ENCODE data around the gene TMEM167B.

Gene TMEM167B

DNA sequence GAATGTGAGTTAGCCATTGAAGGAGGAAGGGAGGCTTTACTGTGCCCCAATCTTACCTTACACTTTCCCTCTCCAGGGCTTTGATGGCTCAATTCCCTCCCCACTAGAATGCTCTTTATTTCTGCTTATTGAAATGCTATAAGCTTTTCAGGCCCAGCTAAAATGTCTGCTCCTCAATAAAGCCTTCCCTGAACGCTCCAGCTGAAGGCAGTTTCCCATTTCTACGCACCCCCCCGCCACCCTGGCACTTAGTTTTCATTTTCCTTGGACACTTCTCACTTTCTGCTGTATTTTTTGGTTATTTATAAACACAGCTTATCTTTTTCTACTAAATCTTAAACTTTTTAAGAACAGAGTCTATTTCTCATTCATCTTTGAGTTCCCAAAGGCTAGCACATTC lies 7.1 kb upstream of the TMEM167B start:
- no peak for DNase-seq

DNA sequence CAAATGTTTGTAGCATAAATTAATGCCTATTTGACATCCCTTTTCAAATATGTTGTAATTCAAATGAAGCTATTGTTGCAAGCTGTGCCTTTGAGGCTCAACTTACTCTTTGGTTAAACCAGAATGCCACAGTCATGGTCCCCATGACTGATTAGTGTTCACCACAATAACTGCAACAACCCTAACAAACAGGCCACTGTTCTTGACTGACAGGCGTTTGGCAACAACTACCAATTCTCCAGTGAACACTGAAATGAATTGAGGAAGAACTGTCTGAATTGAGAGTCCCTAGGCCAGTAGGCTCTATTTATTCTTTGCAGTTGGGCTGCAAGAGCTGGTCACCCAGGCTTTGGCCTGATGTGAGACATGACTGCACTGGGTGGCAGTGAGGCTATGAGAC lies 6.6 kb upstream of the TMEM167B start:
- no peak for DNase-seq

DNA sequence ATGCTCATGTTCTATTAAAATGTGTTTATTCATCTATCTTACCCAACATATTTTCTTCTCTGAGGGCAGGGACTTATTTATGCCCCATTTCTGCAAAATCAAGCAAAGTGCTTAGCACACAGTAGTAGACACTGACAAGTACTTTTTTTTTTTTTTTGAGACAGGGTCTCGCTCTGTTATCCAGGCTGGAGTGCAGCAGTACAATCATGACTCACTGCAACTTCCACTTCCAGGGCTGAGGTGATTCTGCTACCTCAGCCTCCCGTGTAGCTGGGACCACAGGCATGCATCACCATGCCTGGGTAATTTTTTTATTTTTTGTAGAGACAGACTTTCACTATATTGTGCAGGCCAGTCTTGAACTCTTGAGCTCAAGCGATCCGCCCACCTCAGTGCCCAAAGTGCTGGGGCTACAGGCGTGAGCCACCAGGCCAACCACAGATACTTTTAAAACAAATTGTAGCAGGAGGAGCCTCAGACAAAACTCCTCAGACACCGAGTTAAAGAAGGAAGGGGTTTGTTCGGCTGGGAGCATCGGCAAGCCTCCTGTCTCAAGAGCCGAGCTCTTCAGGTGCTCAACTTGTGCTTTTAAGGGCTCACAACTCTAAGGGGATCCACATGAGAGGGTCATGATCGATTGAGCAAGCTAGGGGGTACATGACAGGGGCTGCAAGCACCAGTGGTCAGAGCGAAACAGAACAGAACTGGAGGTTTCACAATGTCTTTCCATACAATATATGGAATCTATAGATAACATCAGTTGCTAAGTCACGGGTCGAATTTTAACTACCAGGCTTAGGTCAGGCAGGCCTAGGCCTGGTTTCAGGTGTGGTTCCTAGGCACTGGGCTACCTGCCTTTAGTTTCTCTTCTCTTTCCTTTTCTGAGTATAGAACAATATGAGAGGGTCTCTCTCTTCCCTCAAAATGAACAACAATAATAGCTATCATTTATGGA lies 5.7 kb upstream of the TMEM167B start:
- DNase-seq: no peak

DNA sequence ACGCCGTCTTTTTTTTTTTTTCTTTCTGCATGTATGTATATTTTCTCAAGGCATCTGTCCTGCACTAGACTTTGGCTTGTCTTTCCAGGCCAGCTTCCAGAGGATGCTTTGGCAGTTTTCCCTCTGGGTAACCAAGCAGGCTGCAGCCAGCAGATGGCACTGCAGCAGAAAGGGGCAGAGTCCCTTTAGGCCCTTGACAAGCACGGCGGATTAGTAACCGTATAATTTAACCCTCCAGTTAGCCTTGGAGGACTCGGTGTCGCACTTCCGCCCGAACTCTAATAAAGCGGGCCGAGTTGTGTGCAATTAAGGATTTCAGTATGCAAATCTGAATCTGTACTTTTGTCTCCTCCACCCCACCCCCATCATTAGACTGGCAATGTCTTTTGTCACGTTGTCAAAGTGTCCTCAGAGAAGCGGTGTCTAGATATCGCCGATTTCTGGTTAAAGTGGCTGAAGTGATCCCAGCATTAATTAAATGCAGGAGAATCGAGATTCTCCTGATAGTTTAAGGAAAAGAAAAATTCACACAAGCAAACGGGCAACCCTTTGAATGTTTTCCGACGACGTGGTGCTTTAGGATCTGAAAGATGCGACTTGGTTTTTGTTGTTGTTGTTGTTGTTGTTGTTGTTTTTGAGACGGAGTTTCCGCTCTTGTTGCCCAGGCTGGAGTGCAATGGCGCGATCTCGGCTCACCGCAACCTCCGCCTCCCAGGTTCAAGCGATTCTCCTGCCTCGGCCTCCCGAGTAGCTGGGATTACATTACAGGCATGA lies 1.1 kb upstream of the TMEM167B start:
- peak; percentile 82 for DNase-seq

DNA sequence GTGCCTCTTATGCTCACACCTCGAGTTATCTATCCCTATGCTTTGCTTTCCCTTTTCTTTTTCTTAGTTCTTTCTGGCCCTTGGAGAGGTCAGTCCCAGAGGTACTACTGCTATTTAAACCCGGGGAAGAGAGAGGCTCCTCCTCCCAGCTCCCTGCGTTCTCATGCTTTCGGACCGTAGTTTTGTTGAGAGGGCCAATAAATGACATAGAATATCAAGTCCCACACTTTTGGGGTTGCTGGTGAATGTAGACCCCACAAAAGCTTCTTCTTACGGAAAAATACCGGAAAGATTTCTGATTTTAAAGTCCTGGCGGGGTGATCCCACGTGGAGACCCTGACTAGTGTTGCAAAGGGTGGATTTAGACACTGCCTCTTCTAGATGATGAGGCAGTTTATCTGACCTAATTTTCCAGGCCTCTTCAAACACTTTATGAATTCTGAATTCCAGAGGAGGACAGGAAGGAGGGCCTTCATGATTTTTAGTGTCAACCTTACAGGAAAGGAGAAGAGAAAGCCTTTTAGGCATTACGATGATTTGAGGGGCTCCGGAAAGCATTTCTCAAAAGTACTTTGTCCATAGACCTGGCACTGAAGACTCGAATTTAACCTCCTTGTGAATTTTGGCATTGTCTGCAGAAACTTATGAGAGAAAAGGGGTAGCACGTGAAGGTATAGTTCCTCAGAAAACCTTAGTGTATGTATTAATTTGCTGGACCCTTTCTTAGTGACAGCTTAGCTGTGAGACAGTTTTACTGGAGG lies 694 bp downstream of the TMEM167B start:
- no peak for DNase-seq

DNA sequence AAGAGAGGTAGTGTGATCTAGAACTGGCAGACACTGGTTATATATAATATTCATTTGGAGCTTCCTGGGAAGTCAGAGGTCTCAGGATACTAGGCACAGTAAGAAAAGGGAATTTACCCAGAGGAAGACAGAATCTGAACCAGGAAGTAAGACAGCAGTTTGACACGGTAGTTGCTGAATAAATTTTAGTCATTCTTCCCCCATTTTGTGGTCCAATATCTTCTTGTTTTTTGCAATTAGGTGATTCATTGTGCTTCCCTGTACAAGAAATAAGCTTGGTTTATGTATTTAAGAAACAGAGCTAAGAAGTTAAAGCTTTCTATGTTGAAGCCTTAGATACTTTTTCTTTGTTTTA lies 1.3 kb downstream of the TMEM167B start:
- no peak for DNase-seq

DNA sequence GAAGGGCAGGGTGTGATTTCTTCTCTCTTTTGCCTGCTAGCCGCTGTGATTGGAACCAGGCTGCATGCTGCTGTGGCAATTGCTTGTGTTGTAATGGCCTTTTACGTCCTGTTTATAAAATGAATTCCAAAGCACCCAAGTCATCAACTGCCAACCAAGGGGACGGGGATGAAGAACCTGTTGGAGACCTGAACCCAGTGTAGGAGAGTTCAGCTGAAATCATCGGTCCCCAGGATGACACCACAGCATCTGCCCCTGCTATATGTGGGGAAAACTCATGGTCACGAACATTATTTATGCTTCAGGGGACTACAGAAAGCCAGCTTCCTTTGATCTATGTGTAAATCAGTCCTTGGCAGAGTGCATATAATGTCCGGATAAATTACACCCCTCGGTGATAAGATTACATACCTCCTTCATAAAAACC lies 3.8 kb downstream of the TMEM167B start:
- no peak for DNase-seq

DNA sequence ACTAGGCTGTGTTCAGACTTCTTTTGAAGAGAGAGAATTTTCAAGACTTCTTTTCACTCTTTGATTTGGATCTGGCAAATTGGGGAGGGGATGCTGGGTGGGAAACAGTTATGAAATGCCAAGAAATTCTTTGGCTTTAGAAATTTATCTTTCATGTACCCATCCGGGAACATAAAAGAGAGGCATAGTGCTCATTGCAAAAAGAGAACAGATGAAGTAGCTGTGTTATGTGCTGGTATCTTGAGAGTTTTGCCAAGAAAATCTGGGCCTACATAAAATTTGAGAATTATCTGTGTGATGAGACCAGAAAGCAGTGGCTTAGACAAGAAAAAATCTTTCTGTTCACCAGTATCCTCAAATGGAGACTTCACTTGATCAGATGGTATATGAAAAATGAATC lies 4.3 kb downstream of the TMEM167B start:
- no peak for DNase-seq

DNA sequence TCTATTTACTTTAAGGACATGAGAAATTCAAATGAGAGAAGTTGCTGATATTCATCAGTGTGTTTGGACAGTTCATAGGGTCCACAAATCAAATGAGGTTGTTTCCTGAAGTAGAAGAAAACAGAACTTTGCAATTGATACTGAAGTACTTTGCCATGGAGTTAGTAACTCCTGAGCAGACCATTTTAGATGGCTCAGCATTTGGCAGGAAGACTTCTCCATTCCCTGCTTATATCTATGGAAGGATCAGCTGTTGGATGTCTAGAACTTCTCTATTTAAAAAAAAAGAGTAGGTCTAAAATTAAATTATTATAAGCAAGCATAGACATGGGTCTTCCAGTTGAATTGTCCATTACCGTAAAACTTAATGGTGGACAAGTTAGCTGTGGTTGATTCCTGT lies 5.1 kb downstream of the TMEM167B start:
- no peak for DNase-seq

DNA sequence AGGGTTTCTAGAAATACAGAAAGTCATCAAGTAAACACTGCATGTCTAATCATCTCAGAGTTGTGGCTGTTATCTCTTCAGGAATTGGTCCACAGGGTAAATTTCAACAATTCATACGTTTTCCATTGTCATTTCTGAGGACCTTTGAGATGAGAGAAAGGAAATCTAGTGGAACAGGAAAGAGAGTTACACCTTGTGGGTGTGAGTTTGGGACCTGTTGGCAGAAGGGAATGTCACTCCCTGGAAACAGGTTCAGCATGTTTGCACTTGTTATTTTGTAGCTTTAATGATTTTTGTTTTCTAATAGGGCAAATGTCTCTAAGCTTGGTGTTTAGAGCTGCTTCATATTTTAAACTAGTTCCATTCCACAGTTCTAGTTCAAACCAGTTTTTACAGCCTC lies 5.6 kb downstream of the TMEM167B start:
- no peak for DNase-seq

DNA sequence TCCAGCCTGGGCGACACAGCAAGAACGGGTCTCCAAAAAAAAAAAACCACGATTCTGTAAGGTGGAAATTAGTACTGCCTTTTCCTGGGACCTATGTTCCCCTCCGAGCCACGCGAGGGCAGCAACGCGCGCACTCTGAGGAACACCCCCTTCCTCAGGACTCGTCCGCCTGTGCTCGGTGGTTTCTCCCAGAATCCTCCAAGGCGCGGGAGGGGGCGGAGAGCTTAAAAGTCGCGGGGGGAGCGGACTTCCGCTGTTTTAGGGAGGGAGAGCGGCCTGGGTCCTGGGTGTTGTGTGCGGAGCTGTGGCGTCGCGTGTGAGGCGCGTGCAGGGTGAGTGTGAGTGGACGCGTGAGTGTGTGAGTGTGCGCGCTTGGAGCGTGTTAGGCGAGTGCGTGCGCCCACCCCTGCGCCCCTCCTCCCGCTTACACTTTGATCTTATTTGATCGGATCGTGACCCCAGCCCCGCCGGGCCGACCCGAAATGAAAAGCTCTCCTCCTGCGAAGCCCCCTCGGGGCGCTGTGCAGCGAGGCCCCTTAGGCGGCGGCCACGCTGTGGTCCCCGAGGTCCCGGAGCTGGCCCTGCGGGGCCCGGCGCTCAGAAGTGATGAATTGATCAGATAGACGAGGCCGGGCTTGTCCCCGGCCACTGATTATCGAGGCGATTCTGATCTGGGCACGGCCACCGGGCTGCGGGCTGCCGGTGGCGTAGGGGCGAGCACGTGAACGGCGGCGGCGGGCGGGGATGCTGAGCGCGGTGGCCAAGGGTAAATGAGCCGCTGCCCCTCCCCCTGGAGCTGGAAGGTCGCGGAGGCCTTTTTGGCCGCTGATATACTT lies 9.6 kb downstream of the TMEM167B start:
- peak; percentile 95 for DNase-seq

DNA sequence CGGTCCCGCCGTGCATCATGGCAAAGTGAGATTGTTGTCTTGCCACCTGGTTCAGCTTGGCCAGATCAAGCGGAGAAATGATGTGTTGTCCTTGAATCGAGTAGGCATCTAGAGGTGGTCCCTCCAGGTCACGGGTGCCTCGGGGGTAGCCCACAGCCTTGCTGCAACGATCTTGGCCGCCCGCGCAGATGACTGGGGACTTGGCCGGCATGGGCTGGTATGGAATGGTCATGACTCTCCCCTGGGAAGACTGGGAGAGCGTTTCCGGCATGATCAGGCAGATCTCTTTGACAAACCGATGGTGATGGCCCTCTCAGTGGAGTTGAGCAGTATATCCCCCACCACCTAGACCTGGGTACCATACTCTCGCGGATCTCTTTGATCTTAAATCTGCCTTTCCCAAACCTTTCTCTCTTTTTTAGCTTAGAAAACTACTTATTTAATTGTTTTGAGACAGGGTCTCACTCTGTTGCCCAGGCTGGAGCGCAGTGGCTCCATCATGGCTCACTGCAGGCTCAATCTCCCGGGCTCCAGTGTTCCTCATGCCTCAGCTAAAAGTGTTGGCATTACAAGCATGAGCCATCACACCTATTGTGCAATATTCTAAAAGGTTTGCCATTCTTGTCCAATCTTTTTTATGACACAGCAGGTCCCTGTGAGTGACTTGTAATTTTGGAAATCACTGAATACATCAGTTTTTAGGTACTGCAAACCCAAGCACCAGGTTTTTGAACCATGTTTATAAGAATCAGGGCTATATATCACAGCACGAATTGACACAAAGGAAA lies 14.0 kb downstream of the TMEM167B start:
- no peak for DNase-seq

DNA sequence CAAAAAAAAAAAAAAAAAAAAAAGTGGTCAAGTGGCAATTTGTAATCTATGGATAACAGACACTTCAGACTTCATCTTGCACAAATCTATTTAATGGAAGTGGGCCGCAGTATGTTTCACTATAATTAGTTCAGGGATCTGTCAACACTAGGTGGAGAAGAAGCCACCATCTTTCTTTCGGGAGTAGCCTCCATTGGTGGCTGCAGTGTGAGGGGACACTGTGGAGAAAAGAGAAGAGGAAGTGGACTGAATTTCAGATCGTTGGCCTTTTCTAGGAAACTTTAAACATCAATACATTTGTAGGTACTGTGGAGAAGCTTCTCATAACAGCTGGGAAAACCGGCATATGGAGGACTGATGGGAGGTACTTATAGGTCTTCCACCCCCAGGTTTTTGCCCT lies 15.3 kb downstream of the TMEM167B start:
- DNase-seq: no peak

DNA sequence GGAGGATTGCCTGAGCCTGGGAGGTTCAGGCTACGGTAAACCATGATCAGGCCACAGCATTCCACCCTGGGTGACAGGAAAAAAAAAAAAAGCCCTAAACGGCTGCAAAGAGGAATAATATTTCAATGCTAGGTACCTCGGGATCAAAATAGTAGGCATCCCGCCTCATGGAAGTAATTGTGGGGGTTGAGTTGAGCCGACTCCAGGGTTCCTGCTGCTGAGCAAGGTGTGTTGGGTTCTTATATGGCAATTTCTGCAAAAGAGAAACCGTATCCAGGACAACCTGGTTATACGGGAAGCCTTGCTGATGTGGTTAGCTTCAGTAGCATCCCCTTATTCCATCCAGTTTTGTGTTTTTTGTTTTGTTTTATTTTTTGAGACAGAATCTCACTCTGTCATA lies 17.2 kb downstream of the TMEM167B start:
- DNase-seq: no peak

DNA sequence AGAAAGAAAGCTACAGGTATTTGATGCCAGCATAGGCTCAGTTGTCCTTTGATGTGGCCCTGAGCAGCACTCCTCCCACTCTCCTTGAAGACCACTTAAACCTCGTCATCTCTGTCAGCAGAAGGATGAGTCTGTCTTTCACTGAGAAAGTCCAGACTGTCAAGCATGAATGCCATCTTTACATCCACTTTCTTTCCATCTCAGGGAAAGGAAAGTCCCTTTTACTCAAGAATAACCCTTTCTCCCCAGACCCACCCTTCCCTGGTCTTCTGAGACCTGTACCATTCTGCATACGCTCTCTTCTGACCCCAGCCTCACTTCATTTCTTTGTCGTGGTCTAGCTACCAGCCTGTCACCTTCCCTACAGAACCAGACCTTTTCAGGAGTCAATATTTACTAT lies 19.3 kb downstream of the TMEM167B start:
- no peak for DNase-seq

DNA sequence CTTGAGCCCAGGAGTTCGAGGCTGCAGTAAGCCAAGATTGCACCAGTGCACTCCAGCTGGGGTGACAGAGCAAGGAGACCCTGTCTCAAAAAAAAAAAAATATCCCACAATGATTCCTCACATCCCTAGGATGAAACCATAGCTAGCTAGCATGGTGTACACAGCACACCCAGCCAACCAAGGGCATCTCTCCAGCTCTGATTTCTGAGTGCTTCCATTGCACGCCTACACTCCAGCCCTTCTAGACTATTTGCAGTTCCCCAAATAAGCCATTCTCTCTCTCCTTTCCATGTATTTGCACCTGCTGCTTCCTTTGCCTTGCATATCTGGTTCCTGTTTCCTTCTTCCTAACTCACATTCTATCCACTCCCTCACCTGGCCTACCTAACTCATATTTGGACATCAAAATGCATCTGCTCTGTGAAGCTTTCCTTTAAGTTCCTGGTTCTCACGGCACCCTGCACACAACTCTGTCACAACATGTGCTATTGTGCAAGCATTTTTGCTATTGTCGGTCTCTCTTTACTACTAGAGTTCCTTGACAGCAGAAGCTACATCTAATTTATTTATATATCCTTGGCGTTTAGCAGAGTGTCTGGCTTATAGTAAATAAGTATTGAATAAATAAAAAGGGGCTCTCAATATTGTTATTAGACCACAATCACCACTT lies 21.0 kb downstream of the TMEM167B start:
- DNase-seq: no peak

DNA sequence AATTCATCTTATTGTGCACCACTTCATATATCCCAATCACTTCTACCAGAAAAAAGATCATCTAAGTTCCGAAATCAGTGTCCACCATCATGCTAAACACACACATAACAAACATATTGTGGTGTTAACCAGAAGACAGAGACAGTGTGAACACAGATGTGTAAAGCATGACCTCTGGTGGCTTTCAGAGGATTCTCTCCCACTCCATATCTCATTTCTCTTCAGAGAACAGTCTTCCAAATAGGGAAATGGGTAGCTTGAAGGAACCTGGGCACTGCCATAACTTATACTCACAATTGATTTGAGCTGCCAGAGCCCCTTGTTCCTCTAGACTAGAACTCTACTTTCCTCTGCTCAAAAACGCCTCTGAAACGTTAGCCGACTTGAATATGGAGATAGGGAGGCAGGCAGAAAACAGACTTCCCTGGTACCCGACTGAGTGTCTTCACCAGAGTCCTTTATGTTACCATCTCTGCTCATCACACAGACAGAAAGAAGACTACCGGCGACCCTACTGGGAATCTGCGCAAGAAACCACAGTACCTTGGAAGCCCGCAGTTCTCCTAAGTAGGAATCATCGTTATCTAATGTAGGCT lies 21.6 kb downstream of the TMEM167B start:
- peak; percentile 23 for DNase-seq

DNA sequence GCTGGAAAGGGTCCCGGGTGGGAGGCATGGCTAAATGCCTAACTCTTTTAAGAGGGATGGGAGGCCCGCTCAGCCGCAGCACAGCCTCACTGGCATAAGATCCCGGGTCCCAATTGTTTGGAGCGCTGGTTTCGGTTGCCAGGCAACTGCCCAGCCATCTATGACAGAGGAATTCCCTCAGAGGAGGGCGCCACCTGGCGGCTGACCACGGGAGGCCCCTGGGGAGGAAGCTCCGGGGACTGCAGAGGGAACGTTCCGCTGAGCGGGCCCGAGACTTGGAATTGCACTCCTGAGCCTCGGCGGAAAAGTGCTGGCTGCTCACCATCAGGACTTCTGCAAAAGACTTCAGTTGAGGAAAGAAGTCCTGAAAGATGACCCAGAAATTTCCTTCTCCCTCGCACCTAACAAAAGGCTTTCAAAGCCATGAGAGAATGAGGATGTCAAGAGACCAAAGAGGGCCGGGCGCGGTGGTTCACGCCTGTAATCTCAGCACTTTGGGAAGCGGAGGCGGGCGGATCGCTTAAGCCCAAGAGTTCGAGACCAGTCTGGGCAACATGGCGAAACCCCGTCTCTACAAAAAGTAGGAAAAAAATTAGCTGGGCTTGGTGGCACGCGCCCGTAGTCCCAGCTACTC lies 22.2 kb downstream of the TMEM167B start:
- peak; percentile 89 for DNase-seq

DNA sequence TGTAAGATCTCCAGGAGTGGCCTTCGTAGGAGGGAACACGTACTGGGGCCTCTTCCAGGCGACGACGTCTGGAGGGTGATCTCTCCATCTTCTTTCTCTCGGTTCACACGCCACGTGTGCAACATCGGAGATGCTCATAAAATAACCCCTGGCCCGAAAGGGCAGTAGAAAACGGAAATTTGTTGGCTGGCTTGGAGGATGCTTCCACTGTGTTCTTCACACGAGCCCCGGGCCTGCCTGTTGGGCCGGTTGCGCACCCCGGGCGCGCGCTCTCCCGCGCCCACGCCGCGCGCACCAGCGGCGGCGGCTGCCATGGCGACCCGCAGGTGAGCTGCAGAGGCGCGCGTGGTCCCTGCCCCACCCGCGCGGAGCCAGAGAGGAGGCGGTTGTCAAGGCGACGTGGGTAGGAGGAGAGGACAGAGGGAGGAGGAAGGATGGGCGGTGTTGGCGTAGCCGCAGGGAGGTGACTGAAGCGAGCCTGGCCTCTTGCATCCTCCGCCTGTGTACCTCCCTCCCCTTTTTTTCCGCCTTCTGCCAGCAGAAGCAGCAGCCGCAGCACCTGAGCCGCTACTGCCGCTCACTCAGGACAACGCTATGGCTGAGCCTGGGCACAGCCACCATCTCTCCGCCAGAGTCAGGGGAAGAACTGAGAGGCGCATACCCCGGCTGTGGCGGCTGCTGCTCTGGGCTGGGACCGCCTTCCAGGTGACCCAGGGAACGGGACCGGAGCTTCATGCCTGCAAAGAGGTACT lies 23.2 kb downstream of the TMEM167B start, which contains the start of gene ELAPOR1:
TSS of gene ELAPOR1 (plus strand) at position 526 of the 752 bp plus-strand sequence. CDS start at position 595, 69 bp downstream.
- peak; percentile 94 for DNase-seq
